Stomach (tissue), 4 donors: ENCODE data around the gene KRTAP10-4.

Experiments used
- CTCF ChIP-seq, 7 experiments: fragments of 450-650 bp in 4 of 7; fragments of 200-600 bp in 3 of 7; sonication (generic) in 3 of 7; IDR thresholded peaks; one replicate each; pipeline ENCODE4 v1.5.1; 2016 to 2019; ENCODE audit warnings: antibody characterized with exemption in 7 of 7, control low read depth in 2 of 7, mild to moderate bottlenecking in 1 of 7
- POLR2A ChIP-seq, 4 donors: fragments of 450-650 bp; IDR thresholded peaks; one replicate each; pipeline ENCODE4 v1.6.1; 2016; ENCODE audit warnings: antibody characterized with exemption in 4 of 4, control low read depth in 2 of 4, mild to moderate bottlenecking in 1 of 4, moderate library complexity in 1 of 4

GRCh38 chr21:44578371-44579055 lies 5.0 kb downstream of the KRTAP10-4 start:
- TF ChIP-seq CTCF (IDR thresholded peaks at IDR 0.05): no peak
- TF ChIP-seq POLR2A (IDR thresholded peaks at IDR 0.05): no peak
